ENCODE data around the gene PRSS50. TPM values are rescaled to one million over a fixed set of nuclear protein-coding genes. Genes with fewer than 3 reads are reported as not detected.
A peak's percentile ranks its signal among the peaks of the same experiment; 100 is the strongest.

The PRSS50 gene
- total RNA-seq, 1 experiment from 2014 or later, result not detected

DNA sequence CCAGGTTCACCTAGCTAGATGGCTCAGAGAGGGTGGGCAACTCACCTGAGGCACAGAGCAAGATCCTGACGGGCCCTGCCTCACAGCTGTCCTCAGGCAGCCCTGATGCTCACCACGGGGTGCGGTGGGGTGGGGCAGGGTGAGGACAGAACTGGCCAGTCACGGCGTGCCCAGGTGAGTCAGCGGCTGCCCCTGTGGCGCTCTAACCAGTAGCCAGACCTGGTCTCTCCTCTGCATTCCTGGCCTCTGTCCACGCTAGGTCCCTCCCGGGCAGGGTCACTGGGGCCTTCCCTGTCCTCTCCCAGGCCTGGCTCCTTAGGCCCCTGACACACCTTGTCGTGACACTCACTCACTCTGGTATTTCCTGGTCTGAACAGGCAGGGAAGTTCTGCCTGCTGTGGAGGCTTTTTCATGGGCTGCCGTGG lies 25.1 kb downstream of the PRSS50 start:
- peak; percentile 43 for DNase-seq (ENCODE audit: low read depth)

- DNase-seq (ENCODE audit: low read depth), result no peak
Measured at GRCh38 chr3:46690798-46691197, 26.9 kb downstream of the PRSS50 start.

GRCh38 chr3:46685446-46685845 lies 32.2 kb downstream of the PRSS50 start:
- DNase-seq (ENCODE audit: low read depth), result no peak

DNA sequence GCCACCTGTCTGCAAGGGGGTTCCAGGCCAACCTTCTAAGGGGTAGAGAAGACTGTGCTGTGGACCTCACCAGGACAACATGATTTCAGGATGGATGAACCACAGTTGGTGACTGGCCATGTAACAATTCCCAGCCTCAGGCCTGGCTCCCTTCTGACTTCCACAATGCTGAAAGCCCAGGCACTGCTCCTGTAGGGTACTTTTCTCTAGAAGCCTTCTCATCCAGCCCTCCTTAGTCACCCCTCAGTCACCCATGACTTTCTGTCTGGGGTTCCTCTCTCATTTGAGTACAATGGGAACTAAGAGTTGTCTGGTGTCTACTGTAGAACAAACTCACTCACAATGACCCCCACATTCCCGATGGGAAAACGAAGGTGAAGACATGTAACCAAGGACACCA lies 32.8 kb downstream of the PRSS50 start:
- DNase-seq (ENCODE audit: low read depth), result no peak

- no peak for DNase-seq (ENCODE audit: low read depth)
Measured at GRCh38 chr3:46682974-46683373, 34.7 kb downstream of the PRSS50 start.

- DNase-seq (ENCODE audit: low read depth), result no peak
Measured at GRCh38 chr3:46681856-46682540, 35.7 kb downstream of the PRSS50 start.

- no peak for DNase-seq (ENCODE audit: low read depth)
Measured at GRCh38 chr3:46681387-46681786, 36.3 kb downstream of the PRSS50 start.

- DNase-seq (ENCODE audit: low read depth), result no peak
Measured at GRCh38 chr3:46680298-46680826, 37.3 kb downstream of the PRSS50 start.

DNA sequence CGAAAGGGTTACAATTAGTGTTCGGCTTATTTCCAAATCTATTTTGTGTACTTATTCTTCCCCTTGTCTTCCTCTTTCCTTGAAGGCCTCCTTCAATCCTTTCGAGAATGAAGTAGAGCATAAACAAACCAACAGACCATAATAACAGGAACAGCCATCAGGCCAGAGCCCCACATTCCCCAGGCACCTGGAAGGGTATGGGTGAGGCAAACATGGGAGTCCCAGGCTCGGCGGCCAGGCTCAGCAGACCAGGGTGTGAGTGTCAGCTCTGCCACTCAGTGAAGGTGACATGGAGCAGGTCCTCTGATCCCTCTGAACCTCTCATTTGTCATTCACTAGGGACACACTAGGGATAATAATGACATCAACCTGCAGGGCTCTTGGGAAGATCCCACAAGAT lies 38.0 kb downstream of the PRSS50 start:
- DNase-seq (ENCODE audit: low read depth), result no peak

DNA sequence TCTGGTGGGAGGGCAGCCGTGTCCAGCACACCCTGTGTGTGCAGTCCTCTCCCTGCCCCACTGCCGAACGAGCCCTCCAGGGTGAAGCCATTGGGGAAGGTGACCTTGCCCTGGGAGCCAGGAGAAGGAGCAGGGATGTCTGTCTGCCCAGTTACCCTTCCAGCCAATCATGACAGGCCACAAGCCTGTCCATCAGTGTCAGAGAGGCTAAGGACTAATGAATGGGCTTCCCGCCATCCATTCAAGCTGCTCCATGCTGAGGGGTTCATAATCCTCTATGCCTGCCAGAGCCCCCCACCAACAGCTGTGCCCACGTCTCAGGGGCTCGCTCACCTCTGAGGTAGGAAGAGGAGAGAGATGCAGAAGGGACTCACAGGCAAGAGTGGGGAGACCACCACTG lies 39.4 kb downstream of the PRSS50 start:
- DNase-seq (ENCODE audit: low read depth), result no peak

- DNase-seq (ENCODE audit: low read depth), result no peak
Measured at GRCh38 chr3:46677411-46677726, 40.3 kb downstream of the PRSS50 start.

GRCh38 chr3:46676601-46677410 lies 40.9 kb downstream of the PRSS50 start:
- no peak for DNase-seq (ENCODE audit: low read depth)

- no peak for DNase-seq (ENCODE audit: low read depth)
Measured at GRCh38 chr3:46675843-46676567, 41.7 kb downstream of the PRSS50 start.

DNA sequence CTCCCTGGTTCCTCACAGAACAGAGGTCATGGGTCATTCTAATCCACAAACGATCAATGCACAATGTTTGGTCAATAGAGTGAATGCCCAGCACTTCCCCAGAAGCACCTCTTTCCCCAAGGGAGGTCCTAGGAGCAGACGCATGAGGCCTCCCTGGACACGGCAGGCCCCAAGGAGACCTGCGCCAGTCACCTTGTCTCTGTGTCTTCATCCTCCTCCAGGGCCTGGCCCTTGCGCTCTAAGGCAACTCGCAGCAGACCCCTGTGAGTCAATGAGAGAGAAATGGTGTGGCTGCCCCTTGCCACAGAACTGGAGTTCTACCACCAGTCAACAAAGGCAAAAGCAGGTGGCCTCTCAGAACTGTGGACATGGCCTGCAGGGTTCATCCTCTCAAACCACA lies 42.2 kb downstream of the PRSS50 start:
- DNase-seq (ENCODE audit: low read depth), result no peak

DNA sequence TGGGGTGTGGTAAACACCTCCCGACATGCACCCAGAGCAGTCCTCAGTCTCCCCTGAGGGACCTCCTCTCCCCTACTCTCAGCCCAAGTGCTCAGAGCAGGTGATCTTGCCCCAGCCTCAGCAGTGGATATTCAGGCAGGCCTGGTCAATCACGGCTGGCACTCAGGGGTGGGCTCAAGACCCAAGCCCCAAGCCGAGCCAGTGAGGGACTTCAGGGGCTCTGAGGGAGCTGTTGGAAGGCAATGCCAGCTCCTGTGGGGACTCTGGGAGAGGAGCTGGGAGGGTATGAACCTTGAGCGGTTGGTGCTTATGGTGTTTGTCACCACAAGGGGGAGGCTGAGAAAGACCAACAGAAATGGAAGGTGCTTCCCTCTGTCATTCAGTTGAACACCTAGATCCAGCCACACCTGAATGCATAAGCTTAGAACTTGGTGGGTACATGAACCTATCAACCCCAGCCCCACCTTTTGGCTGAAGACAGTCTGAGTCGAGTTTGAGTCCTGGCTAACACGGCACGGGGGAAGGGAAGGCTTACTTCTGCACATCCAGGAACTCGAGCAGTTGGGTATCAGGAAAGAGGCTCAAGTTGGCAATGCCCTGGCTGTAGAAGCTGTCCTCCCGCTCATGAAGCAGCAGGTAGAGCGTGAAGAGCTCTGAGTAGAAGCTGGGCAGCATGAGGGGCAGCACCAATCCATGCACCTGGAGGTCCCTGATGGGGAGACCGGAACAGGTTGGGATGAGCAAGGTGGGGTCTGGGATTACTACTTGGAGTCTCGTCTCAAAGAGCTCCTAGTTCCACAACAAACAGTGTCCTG lies 43.4 kb downstream of the PRSS50 start:
- DNase-seq (ENCODE audit: low read depth), result no peak

DNA sequence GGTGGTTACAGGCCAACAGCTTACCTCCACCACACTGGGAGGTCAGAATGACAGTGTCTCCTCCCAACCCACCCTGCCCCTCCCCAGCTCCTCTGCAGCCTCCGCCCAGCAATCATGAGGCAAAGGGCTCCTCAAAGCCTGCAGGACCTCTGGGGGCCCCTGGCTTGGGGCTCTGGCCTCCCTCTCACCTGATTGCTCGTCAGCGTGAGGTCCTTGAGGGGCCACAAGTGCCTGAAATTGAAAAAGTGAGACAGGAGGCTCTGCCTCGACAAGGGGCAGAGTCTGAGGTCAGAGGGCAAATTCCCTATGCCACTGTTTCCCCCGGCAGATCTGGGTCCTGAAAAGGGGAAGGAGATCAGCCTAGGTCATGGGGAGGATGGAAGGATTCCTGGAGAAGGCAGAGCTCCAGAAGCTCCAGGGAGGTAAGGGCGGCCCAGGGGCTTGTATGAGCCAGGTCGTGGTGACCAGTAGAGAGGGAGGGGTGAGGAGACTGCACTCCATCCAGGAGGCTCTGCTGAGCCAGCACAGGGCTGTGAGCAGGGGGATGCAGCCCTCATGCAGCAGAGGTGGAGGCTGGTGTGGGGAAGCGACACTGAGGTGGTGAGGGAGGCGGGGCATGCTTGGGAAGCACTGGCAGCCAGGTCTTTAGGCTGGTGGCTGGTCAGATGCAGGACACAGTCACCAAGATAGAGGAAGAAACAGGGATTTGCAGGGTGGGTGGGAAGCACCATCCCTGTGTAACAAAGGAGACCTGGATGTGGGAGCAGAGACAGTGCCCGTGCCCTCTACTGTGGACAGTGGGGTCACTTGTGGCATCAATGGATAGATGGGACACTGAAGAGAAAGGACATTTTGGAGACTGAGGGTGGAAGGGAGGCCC lies 44.3 kb downstream of the PRSS50 start:
- no peak for DNase-seq (ENCODE audit: low read depth)

- DNase-seq (ENCODE audit: low read depth), result no peak
Measured at GRCh38 chr3:46672349-46672695, 45.3 kb downstream of the PRSS50 start.

- DNase-seq (ENCODE audit: low read depth), result no peak
Measured at GRCh38 chr3:46671541-46672348, 45.9 kb downstream of the PRSS50 start.

- no peak for DNase-seq (ENCODE audit: low read depth)
Measured at GRCh38 chr3:46670891-46671427, 46.7 kb downstream of the PRSS50 start.

All from Daoy (cell line).